HG03521 (cell line): Measurements from ENCODE around the gene GPER1.
"Not testable (repeated sequence)": the region's sequence is repeated elsewhere in the genome, so short reads cannot be mapped to it uniquely, and the experiment has no call there.

Experiments used
- ATAC-seq: cut with Tn5 transposase; IDR thresholded peaks from one replicate; pipeline ENCODE4 v1.9.1; 2021; ENCODE audit warnings: mild to moderate bottlenecking, moderate library complexity; ENCODE audit not compliant: unreplicated experiment

GPER1 gene

DNA sequence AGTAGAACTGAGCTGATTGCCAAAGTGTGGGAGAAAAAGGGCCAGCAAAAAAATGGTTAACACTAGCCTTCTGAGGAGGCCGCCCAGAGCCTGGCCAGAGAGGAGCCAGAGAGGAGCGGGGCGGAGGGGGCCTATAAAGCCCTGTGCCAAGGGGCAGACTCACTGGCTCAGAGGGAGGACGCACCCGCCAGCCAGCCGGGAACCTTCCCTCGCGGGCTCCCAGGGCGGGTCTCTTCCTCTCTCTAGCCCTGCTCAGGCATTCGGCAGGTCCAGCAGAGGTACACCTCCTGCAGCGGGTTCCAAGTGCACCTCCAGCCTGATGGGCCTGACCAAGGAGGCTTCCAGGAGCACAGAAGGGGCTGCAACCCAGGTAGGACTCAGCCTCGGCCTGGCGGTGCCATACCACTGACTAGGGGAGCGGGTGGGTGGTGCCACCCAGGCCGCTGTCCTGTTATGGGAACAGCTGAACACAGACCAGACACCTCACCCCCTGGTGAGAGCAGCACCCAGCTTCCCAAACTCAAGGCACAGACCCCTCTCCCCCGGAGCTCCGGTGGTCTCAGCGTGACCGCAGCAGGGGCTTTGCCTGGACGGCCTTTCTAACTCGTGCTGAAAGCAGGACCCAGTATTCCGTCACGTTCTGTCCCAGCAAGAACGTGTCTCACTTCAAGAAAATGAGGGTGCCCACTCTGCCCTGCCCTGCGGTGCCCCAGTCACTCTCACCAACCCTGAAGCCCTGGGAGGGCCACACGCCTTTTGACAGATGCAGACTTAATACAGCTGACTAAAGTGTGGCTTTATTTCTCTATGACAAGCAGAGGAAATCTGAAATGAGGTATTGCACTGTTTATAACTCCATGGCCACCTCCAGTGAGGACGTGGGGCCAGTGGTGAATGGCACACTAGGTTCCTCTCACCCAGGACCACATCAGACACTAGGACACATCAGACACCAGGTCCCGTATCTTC lies at the start of gene GPER1:
Gene GPER1 (plus strand): TSS at position 162 of the 969 bp plus-strand sequence. CDS start 3,616 bp downstream, outside the sequence.
- ATAC-seq, result no peak

DNA sequence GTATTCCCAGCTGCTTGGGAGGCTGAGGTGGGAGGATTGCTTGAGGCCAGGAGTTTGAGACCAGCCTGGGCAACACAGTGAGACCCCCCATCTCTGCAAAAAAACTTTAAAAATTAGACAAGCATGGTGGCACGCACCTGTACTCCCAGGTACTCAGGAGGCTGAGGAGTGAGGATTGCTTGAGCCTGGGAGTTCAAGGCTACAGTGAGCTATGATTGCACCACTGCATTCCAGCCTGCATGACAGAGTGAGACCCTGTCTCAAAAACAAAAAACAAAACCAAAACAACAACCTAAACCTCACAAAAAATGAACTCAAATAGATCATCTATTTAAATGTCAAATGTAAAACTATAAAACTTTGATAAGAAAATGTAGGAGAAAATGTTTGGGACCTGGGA lies 47.7 kb upstream of the GPER1 start:
- not testable (repeated sequence) for ATAC-seq

DNA sequence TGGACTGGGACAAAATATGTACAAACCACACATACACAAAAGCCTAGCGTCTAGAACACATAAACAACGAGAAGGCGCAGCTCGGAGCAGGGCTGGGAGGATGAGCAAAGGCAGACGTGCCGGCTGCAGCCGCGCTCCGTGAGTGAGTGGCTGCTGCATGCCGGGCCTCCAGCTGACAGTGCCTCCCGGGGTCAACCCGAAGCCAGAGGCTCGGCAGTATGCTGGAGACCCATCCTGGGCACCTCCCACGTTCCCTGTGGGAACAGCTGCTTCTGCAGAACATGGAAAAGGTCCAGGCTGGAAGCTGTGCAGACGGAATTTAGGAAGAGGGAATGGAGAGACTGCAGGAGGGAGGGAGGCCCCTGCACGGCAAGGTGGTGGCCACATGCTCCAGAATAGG lies 47.1 kb upstream of the GPER1 start:
- no peak for ATAC-seq

DNA sequence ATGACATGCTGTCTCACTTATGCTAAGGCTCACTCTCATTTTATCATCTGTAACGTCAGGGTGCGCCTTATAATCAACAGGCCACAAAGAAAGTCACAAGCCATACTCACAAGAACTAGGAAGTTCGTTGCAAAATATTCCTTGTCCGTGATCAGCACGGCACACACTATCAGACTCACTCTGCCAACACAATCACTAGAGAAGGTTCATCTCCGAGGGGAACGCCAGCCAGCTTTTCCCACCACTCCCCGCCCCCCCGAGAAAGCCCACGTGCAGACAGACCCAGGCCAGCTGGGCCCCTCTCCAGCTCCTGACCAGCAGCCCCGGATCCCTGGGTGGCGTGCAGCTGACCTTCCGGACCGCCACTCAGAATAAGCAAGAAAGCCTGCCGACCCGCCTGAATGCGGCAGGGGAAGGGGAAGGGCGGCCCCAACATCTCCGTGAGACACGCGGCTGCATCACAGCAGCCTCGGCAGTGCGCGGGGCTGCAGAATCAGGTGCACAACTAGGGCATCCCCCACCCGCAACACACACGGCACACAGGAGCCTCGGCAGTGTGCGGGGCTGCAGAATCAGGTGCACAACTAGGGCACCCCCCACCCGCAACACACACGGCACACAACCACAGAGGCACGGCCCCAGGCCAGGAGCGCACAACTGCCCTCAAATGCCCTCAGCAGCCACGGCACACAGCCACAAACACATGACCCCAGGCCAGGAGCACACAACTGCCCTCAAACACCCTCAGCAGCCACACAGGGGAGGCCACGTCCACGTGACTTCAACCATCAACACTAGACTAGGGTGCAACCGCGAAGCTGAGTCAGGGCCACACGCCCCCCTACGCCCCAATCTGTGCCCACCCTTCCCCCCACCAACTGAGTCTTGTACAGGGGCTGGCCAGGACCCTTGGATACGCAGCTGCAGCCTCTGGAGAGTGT lies 46.1 kb upstream of the GPER1 start:
- ATAC-seq, result no peak

DNA sequence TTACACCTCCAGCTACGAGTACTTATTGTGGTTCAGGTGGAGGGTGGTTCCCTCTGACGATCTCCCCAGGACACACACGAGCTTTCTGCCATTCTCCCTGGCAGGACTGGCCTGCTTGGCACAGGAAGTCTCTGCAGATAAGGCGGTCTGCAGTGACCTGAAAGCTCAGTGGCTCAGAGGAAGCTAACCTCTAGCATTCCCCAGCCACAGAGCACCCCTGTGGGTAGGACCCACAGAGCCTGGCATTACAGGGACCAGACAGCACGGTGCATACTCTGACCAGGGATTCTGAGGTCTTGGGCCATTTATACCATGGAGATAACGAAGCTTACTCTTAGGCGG lies 45.5 kb upstream of the GPER1 start:
- no peak for ATAC-seq

DNA sequence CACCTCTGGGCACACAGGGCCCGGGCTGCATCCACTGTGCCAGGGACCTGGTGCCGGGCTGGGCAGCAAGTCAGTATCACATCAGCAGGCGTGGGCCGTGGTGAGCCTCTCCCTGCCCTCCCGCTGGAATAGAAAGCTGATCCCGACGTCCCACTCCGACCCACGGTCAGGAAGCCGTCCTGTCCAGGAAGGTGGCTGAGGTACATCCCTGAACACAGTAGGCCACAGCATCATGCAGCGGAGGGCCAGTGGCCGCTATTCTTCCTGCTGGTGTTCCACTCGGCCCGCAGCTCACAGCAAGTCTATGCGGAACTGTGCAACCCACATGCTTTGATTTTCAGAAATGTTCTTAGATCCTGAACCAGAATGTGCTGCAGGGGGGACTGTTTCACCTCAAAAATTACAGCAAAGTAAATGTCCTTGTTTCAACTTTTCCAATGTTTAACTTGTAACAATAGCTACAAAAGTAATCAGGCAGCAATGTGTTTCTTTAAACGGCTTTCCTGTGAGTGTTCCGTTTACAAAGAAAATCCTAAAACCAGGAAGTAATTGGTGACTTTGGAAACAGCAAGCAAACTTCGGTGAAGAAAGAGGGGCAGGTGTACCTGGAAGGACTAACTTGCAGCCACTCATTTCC lies 44.2 kb upstream of the GPER1 start:
- no peak for ATAC-seq

DNA sequence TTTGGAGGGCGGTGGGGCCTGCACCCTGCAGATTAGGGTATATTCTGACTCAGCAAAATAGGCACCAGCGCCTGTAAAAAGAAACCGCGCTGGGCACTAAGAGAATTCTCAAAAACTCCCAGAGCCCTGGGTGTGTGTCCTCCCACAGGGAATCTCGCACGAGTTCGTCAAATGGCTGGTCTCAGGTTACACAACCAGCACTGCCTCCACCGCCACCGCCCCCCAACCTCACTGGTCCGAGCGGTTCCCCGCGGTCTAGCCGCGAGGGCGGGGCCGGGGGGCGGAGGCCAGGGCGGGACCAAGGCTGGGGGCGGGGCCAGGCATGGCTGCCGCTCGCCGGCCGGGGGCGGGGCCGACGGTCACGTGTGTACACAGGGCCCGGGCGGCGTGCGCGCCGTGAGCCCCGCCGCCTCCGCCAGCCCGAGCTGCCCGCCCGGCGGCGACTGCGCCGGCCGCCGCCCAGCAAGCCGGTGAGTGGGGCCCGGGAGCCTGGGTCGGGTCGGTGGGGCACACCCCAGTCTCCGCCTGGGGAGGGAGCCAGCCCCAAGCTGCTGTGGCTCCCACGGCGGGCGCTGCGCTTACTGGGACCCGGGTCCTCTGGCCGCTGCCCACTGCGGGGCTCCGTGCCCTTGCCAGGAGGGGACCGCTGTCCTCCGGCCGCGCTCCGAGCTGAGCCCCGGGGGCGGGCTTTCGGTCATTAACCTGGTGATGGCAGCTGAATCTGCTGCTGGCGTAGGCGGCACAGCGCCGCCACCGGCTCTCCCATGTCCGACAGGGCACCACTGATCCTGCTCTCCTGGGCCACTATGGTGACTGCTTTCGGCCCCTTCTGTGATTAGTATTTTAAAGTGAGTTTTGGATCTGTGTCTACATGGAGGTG lies 43.5 kb upstream of the GPER1 start, which contains the start of gene GPR146:
Gene GPR146 (plus strand): TSS at position 358 of the 880 bp plus-strand sequence. CDS start 12,970 bp downstream, outside the sequence.
- peak; percentile 85 for ATAC-seq

DNA sequence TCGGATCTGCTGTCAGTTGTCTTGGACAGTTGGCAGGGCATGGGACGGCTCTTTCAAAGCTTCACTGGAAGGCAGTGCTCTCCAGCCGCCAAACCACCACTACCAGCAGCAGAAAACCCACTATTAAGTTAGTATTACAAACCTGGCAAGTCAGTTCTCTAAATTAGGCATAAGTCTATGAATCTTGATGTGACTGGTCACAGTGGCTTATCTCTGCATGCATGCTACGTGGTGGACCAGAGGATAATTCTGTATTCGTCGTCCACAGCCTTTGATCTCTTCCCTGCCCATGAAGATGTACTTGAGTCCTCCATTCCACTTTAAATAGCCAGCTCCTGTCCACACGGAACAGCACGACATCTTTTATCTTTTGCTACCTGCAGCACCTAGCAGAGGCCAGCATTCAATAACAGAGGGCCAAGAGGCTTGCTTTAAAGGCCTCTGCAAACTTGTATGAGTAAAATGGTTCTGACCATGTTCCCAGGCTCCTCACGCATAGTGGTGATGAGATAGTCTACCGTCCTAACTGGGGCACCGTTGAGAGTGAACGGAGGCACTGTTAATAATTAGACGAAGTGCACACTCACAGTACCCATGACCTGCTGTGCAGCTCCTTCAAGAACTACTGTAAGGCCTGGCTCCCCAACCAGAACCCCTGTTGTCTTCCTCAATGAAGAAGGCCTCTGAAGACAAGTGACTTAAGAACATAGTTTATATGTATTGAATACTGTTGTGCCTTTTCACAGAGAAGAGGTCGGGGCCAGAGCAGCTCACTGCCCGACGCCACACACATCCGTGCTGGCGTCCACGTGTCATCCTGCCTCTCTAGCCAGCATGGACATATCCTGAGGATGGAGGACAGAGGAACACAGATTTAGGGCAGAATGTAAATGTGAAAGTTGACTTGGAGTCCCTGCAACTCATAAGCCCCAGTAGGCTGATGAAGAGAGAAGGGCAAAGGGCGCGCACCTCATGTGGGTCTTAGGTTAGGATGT lies 42.5 kb upstream of the GPER1 start:
- ATAC-seq, result no peak

DNA sequence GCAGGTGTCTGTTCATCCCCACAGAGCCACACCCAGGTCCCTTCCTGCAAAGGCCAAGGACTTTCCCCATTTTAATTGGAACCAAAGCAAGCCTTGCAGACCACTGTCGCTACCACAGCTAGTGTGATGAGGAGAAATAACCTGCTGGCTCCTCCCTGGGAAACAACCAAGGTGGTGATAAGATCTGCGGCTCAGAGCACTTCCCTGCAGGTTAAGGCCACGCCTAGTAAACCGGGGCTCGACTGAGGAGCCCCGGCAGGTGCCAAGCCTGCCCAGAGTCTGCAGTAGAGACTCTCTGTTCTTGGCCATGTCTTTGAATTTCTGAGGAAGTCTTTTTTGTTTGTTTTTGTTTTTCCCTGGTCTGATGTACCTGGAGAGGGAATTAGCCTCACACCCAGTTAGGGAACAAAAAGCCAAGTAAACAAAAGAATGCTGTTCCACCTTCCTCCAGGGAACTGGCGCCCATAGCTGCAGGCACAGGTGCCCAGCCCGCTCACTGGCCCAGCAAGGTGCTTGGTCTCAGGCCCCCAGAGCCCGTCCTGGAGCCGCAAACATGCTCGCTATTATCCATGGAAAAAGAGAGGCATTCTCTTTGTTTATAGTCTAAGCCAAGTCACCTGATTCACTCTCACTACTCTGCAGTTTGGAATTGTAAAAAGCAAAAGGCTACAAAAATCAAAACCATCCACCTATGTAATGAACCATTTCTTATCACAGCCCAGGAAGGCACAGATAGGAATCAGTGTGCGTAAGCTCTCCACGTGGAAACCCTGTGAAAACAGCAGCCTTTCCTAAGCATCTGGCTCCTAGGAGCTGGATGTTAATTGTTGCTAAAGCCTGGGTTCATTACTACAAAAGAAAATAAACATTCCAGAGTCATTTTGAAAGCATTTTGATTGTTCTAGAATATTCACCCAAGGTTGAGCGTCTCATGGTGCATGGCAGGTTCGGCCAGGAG lies 40.9 kb upstream of the GPER1 start:
- no peak for ATAC-seq

DNA sequence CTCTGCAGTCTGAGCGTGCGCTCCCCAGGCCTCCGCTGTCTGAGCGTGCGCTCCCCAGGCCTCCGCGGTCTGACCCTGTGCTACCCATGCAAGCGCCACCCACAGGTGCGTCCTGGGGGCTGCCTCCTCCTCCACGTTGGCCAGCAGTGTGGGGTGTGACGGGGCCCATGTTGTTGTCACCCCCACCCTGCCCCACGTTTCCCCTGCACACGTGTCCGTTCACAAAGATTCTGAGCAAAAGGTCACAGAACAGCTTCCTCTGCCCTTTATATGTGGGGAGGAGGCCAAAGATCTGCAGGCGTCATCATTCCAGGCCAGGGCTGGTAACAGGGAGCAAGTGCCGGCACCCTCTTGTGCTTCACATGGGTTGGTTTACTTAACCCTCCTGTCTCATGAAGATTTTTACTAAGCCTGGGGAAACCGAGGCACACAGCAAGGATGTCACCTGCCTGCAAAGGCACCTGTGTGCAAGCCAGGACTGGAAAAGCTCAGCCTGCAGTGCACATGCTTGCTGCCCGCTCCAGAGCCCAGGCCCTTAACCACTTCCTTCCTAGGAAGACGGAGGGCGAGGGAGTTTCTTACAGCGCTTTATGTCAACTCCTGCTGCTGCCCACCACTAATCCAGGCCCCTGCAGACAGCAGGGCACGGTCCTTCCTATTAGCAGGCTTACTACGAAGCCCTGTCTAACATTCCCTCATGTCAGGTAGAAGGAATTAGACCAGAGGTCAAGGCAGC lies 38.7 kb upstream of the GPER1 start:
- no peak for ATAC-seq

DNA sequence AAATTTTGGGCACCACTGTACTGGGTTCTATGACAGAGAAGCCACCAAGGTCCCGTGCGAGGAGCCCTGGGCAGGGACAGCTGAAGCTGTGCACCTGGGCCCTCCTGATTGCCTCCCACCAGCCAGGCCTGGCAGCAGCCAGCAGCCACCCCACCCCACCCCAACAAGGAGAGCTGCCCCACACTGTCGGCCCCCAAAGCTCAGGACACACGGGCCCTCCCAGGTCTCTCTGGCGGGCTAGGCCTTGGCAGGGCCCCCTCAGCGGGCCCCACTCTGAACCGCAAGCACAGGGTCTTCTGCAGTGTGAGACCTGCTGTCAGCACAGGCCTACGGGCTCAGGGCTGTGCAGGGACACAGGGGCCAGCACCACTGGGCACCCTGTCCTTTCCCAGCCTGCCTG lies 38.1 kb upstream of the GPER1 start:
- ATAC-seq, result no peak

DNA sequence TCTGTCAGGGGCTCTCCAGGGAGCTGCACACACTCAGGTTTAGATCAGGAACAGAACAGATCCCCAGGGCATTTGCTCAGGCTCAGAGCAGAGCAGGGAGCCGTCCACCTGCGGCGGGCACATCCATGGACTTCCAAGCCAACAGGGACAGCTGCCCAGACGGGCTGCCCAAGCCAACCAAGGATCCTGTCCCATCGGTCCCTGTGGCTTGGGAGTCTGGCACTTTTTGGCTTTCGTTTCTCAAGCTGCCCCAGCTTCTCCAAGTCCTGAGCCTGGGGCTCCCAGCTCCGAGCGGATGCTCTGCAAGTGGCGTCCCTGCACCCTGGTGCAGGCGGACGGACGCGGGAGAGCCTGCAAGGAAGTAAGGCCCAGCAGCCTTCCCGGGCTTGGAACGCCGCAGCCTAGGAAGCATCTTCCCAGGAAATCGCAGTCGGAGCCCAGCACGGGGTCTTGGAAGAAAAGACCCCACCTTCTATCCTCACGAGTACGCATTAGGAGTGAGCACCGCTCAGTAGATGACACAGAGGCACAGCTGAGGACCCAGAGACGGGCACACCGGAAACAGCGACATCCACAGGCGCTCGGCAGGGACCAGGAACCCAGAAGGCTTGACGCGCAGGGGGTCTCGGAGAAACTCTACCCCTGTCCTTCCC lies 37.5 kb upstream of the GPER1 start:
- ATAC-seq, result no peak

DNA sequence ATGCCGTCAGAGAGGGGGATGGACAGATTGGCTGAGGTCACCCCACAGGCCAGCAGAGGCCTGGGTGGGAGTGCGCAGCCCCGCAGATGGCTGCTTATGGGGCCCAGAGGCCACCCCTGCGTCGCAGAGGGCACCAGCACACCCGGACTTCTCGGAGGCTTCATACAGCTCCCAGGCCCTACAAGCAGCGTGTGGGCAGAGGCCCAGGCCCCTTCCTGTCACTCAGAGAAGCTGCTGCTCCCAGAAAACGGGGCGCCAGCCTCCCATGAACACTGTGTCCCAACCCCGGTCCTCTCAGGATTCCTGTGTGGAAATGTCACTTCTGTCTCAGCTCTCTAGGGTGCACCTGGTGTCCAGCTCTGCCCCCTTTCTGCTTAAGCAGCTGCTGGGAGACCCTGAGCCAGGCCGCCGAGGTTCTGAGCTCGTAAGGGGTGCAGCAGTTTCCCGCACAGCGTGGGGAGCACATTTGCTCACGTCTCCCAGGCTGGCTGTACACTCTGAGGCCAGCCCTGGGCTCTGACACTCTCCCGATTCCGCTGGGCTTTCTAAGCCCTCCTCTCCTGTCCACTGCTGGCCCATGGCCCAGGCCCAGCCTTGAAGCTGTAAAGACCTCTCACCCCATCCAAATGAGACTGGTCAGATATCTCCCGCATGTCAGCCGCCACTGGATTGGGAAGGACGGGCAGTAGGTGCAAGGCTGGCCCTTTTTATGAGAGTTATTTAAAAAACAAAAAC lies 36.8 kb upstream of the GPER1 start:
- ATAC-seq, result no peak

DNA sequence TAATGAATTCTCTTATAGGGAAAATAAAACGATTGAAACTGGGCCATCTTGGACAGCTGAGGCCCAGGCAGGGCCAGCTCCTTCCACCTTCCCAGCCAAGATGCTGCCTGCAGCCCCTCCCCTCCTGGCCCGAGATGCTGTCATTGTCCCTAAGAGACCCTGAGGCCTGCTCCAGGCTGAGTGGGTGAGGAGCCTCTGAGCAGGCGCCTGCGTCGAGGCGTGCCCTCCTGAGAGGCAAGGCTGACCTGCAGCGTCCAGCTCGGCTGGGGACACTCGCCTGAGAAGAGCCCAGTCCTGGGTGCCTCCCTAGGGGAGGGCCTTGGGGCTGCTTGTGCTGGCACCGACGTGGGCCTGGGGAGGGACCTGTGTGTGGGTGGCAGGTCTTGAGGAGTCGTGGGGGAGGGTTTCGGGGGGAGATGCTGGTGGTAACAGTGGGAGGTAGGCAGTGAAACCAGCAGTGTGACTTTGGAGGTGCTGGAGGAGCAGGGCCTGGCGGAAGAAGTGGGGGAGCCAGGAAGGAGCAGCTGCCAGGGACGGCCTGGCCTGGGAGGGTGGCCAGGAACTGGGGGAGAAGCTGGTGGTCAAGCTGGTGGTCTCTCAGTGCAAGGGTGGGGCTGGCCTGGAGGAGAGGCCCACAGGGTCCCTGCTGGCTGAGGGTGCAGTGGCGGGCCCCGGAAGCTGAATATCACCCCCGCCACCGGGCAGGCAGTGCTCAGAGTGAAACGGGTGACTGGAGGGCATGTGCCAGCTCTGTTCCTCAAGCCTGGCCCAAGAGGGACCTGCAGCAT lies 35.7 kb upstream of the GPER1 start:
- ATAC-seq, result no peak

DNA sequence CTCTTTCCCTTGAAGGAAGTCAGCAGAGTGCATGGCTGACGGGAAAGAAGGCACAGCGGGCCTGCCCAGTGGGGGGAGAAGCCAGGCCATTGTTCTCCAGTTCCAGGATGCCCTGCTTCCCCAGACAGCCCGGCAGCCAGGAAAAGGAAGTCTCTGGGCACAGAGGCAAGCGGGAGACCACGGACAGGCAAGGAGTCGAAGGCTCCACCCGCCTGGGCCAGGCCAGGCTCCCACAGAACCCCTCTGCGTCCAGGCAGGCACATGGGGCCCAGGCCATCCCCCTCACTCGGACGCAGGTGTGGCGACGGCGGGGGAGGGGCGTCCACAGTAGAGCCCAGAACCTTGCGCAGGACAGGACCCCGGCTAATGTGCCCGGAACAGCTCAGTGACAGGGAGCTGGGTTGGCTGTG lies 34.9 kb upstream of the GPER1 start:
- no peak for ATAC-seq
